ENCODE results near the gene LMTK3. TPM values are rescaled to one million over a fixed set of nuclear protein-coding genes. Genes with fewer than 3 reads are reported as not detected.
A peak's percentile ranks its signal among the peaks of the same experiment; 100 is the strongest.

Gene LMTK3
- total RNA-seq, 2 donors from 2014 or later = 1.7 to 3.1 TPM

GRCh38 chr19:48501494-48502349 is 9.9 kb downstream of the LMTK3 start:
- intact Hi-C loops (cut with DNase I) = no loop called here
- Histone ChIP-seq H3K4me1 (no peaks in the 10 kb centered on the region), H3K36me3 (no peaks in the 10 kb centered on the region), H3K9ac (ENCODE audit: low read depth in 2 of 2, low read length in 2 of 2) (peak overlapping the region in 1 of 2 donors; percentile 26), H3K27me3 (peaks cover 17% of the 10 kb centered on the region), H3K27ac (peak overlapping the region; percentile 17), H3K9me3 (no peaks in the 10 kb centered on the region), H3K4me3 (peak overlapping the region; percentile 22)
- TF ChIP-seq, protein P1, sequence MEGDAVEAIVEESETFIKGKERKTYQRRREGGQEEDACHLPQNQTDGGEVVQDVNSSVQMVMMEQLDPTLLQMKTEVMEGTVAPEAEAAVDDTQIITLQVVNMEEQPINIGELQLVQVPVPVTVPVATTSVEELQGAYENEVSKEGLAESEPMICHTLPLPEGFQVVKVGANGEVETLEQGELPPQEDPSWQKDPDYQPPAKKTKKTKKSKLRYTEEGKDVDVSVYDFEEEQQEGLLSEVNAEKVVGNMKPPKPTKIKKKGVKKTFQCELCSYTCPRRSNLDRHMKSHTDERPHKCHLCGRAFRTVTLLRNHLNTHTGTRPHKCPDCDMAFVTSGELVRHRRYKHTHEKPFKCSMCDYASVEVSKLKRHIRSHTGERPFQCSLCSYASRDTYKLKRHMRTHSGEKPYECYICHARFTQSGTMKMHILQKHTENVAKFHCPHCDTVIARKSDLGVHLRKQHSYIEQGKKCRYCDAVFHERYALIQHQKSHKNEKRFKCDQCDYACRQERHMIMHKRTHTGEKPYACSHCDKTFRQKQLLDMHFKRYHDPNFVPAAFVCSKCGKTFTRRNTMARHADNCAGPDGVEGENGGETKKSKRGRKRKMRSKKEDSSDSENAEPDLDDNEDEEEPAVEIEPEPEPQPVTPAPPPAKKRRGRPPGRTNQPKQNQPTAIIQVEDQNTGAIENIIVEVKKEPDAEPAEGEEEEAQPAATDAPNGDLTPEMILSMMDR (IDR thresholded peaks at IDR 0.05) = no peak
- peak; percentile 89 for DNase-seq

- TF ChIP-seq, protein P1 (IDR thresholded peaks at IDR 0.05) = no peak
- intact Hi-C loops (cut with DNase I) = no loop called here
- Histone ChIP-seq H3K4me1 (no peaks in the 10 kb centered on the region), H3K9ac (ENCODE audit: low read depth in 2 of 2, low read length in 2 of 2) (peak overlapping the region in 1 of 2 donors; percentile 26), H3K27ac (peak overlapping the region; percentile 17), H3K27me3 (peaks cover 17% of the 10 kb centered on the region), H3K36me3 (no peaks in the 10 kb centered on the region), H3K4me3 (peak overlapping the region; percentile 22), H3K9me3 (no peaks in the 10 kb centered on the region)
- DNase-seq = no peak
These were observed 10.7 kb downstream of the LMTK3 start for GRCh38 chr19:48500830-48501493.

- Histone ChIP-seq H3K9ac (ENCODE audit: low read depth in 2 of 2, low read length in 2 of 2) (no peak overlapping the region), H3K27me3 (peaks cover 17% of the 10 kb centered on the region), H3K4me1 (no peaks in the 10 kb centered on the region), H3K27ac (no peak overlapping the region), H3K4me3 (no peak overlapping the region), H3K36me3 (no peaks in the 10 kb centered on the region), H3K9me3 (no peaks in the 10 kb centered on the region)
- TF ChIP-seq, protein P1 (IDR thresholded peaks at IDR 0.05) = no peak
- intact Hi-C loops (cut with DNase I) = no loop called here
- no peak for DNase-seq
These were observed 12.1 kb downstream of the LMTK3 start for GRCh38 chr19:48499316-48500090.

DNA sequence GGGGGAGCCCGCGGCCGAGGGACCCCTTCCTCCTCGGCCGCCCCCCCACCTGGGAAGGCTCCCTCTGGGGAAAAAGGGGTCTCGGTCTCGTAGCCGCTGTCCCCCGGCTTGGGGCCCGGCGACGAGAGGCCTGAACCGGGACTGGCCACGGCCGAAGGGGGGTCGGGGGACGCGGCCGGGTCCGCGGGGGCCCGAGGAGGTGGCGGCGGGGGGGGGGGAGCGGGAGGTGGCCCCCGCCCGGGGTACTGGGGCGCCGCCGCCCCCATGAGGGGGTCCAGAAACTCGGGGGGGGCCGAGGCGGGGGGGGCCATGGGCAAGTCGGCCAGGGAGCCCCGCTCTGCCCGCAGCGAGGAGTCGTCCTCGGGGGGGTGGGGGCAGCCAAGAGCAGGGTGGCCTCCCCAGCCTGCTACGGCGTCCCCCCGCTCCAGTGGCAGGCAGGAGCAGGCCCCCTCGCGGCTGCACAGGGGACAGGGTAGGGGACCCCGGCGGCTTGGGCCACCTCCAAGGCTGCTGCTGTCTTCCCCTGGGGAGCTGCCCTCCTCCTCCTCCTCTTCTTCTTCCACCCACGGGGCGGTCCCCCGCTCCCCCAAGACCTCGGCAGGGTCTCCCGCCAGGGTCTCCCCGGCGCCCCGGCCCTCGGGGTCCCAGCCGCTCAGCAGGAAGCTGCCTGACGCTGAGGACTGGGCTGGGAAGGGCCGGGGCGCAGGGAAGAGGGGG is 12.9 kb downstream of the LMTK3 start:
- Histone ChIP-seq H3K4me1 (no peaks in the 10 kb centered on the region), H3K27me3 (peaks cover 17% of the 10 kb centered on the region), H3K9me3 (no peaks in the 10 kb centered on the region), H3K36me3 (no peaks in the 10 kb centered on the region), H3K27ac (no peak overlapping the region), H3K4me3 (no peak overlapping the region), H3K9ac (ENCODE audit: low read depth in 2 of 2, low read length in 2 of 2) (no peak overlapping the region)
- TF ChIP-seq, protein P1 (IDR thresholded peaks at IDR 0.05) = no peak
- no peak for DNase-seq
- intact Hi-C loops (cut with DNase I) = no loop called here

Data from colonic mucosa (tissue), 4 donors.